Retinal pigment epithelial cell (primary cell): Measurements from ENCODE around the gene ENDOG.
A peak's percentile ranks its signal among the peaks of the same experiment; 100 is the strongest.

Experiments
- DNase-seq: peaks from one replicate; pipeline ENCODE4 v3.0.0-alpha.2; 2010; ENCODE audit warnings: low read depth
- H3K4me3 ChIP-seq: 2 replicates; pipeline ENCODE4 v1.5.1; 2011; ENCODE audit warnings: mild to moderate bottlenecking, low read length, control low read depth, moderate library complexity
- CTCF ChIP-seq: conservative IDR thresholded peaks from 2 replicates; pipeline ENCODE4 v1.5.1; 2011; ENCODE audit warnings: low read depth, low read length, control low read depth, inconsistent platforms

The ENDOG gene

GRCh38 chr9:128818839-128819715 lies 777 bp downstream of the ENDOG start:
- no peak for DNase-seq
- no peak for TF ChIP-seq CTCF
- H3K4me3 ChIP-seq, result peak overlapping the region; percentile 65

- peak overlapping the region; percentile 5 for H3K4me3 ChIP-seq
- no peak for DNase-seq
- no peak for TF ChIP-seq CTCF
Observed at GRCh38 chr9:128819716-128820664, 1.7 kb downstream of the ENDOG start.

GRCh38 chr9:128820665-128821583 lies 2.6 kb downstream of the ENDOG start:
- TF ChIP-seq CTCF, result no peak
- H3K4me3 ChIP-seq, result no peak overlapping the region
- DNase-seq, result no peak

- no peak overlapping the region for H3K4me3 ChIP-seq
- DNase-seq, result no peak
- TF ChIP-seq CTCF, result no peak
Observed at GRCh38 chr9:128821584-128822406, 3.5 kb downstream of the ENDOG start.

- no peak for DNase-seq
- H3K4me3 ChIP-seq, result no peak overlapping the region
- no peak for TF ChIP-seq CTCF
Observed at GRCh38 chr9:128822407-128823042, 4.2 kb downstream of the ENDOG start.
